HCT116 (cell line): ENCODE data around the gene CXCR5. TPM values are rescaled to one million over a fixed set of nuclear protein-coding genes. Genes with fewer than 3 reads are reported as not detected.

Source experiments
- ATAC-seq: fragments of 200-7000 bp; cut with Tn5 transposase; 2 replicates; pipeline ENCODE4 v1.9.1; 2020; ENCODE audit warnings: mild to moderate bottlenecking, moderate library complexity
- BruUV-seq: library from RNA; stranded (reverse); fragments of 400-500 nt; replicated peaks from 2 replicates; lab custom pipeline; 2021; lab: Mats Ljungman, UMichigan
- CTCF ChIA-PET: fragments of 300-600 bp; sonication (Branson Sonifier 250); formaldehyde crosslinking; loops from one replicate; lab custom pipeline; 2021; ENCODE audit warnings: antibody characterized with exemption; lab: Charles Lee
- POLR2A ChIA-PET: fragments of 300-600, 350-600 bp; sonication (Branson Sonifier 250); formaldehyde crosslinking; loops from one replicate; lab custom pipeline; 2021; ENCODE audit warnings: antibody characterized with exemption; lab: Charles Lee
- RAD21 ChIA-PET, 2 experiments: fragments of 300-600 bp; sonication (Branson Sonifier 250); formaldehyde crosslinking; loops; one replicate each; lab custom pipeline; 2023; ENCODE audit warnings: low total read pairs in 2 of 2; ENCODE audit not compliant: uncharacterized antibody in 2 of 2, unreplicated experiment in 2 of 2, low non-redundant PET in 1 of 2; lab: Charles Lee
- DNase-seq: peaks from one replicate; pipeline ENCODE4 v3.0.0-alpha.2; 2010; ENCODE audit warnings: low read depth, low spot score
- H2AFZ ChIP-seq: fragments of 200-600 bp; shearing (Covaris generic), sonication (generic); 2 replicates; pipeline ENCODE4 v1.6.1; 2017; ENCODE audit warnings: low read depth, mixed run types, mixed read lengths, antibody characterized with exemption, low read length; ENCODE audit not compliant: poor library complexity, severe bottlenecking
- H3K27ac ChIP-seq: 2 replicates; pipeline ENCODE4 v1.5.1; 2012; ENCODE audit warnings: low read depth, low read length
- H3K27me3 ChIP-seq: fragments of 200-600 bp; sonication (generic); 2 replicates; pipeline ENCODE4 v1.6.1; 2016; ENCODE audit warnings: mixed run types, low read length, mixed read lengths; ENCODE audit not compliant: insufficient read depth
- H3K36me3 ChIP-seq, 2 experiments: fragments of 200-500 bp in 1 of 2; fragments of 200-600 bp in 1 of 2; sonication (Bioruptor generic) in 1 of 2; sonication (generic) in 1 of 2; 2 replicates each; pipeline versions ENCODE4 v1.5.1 to v1.6.1; 2014 to 2016; ENCODE audit warnings: low read length in 2 of 2, inconsistent platforms in 1 of 2, mixed read lengths in 1 of 2, mixed run types in 1 of 2; ENCODE audit not compliant: insufficient read depth in 2 of 2, control insufficient read depth in 1 of 2
- H3K4me1 ChIP-seq, 2 experiments: fragments of 200-600 bp in 1 of 2; sonication (generic) in 1 of 2; 2 replicates each; pipeline versions ENCODE4 v1.5.1 to v1.6.1; 2012 to 2017; ENCODE audit warnings: low read length in 2 of 2, inconsistent platforms in 1 of 2, mild to moderate bottlenecking in 1 of 2, mixed read lengths in 1 of 2, mixed run types in 1 of 2, moderate library complexity in 1 of 2; ENCODE audit not compliant: insufficient read depth in 2 of 2, control insufficient read depth in 1 of 2
- H3K4me2 ChIP-seq: fragments of 200-600 bp; sonication (generic); 2 replicates; pipeline ENCODE4 v1.6.1; 2017; ENCODE audit warnings: mixed run types, low read length, mixed read lengths
- H3K4me3 ChIP-seq, 2 experiments: fragments of 200-600 bp in 1 of 2; sonication (generic) in 1 of 2; replicated peaks in 1 of 2; 2 replicates each; pipeline ENCODE4 v1.5.1; 2011 to 2016; ENCODE audit warnings: low read length in 2 of 2, control low read depth in 1 of 2, low read depth in 1 of 2, mild to moderate bottlenecking in 1 of 2, mixed read lengths in 1 of 2, mixed run types in 1 of 2
- H3K79me2 ChIP-seq: fragments of 200-600 bp; sonication (generic); 2 replicates; pipeline ENCODE4 v1.6.1; 2017; ENCODE audit warnings: mild to moderate bottlenecking, mixed run types, low read length, moderate library complexity, mixed read lengths; ENCODE audit not compliant: insufficient read depth
- H3K9ac ChIP-seq: fragments of 200-600 bp; sonication (generic); 2 replicates; pipeline ENCODE4 v1.6.1; 2016; ENCODE audit warnings: low read length, mixed read lengths
- H3K9me2 ChIP-seq: fragments of 200-600 bp; sonication (generic), shearing (Covaris generic); 2 replicates; pipeline ENCODE4 v1.6.1; 2017; ENCODE audit warnings: mixed run types, mild to moderate bottlenecking, moderate library complexity; ENCODE audit not compliant: insufficient read depth
- H3K9me3 ChIP-seq, 2 experiments: fragments of 200-500 bp in 1 of 2; fragments of 200-600 bp in 1 of 2; sonication (Bioruptor generic) in 1 of 2; sonication (generic) in 1 of 2; 2 replicates each; pipeline ENCODE4 v1.6.1; 2014 to 2017; ENCODE audit warnings: low read length in 2 of 2, mixed read lengths in 2 of 2, inconsistent platforms in 1 of 2, low read depth in 1 of 2, mild to moderate bottlenecking in 1 of 2, mixed run types in 1 of 2, moderate library complexity in 1 of 2; ENCODE audit not compliant: control insufficient read depth in 1 of 2, insufficient read depth in 1 of 2
- H4K20me1 ChIP-seq: fragments of 200-600 bp; sonication (generic), shearing (Covaris generic); 2 replicates; pipeline ENCODE4 v1.6.1; 2017; ENCODE audit warnings: mixed run types, mild to moderate bottlenecking, moderate library complexity; ENCODE audit not compliant: insufficient read depth
- ELF1 ChIP-seq: IDR thresholded peaks from 2 replicates; pipeline ENCODE4 v1.6.1; 2012; ENCODE audit warnings: low read depth, borderline replicate concordance
- EZH2 ChIP-seq: fragments of 200-600 bp; sonication (generic); IDR thresholded peaks from 2 replicates; pipeline ENCODE4 v1.6.1; 2017; ENCODE audit warnings: antibody characterized with exemption, mixed run types
- POLR2A ChIP-seq: IDR thresholded peaks from 2 replicates; pipeline ENCODE4 v1.7.0; 2011; ENCODE audit warnings: borderline replicate concordance; ENCODE audit not compliant: insufficient read depth, insufficient read length; ENCODE audit errors: extremely low read depth
- POLR2AphosphoS5 ChIP-seq: IDR thresholded peaks from 2 replicates; pipeline ENCODE4 v1.6.1; 2011; ENCODE audit warnings: mild to moderate bottlenecking, low read depth, low read length, moderate library complexity
- intact Hi-C: fragments of 100-400 bp; cut with micrococcal nuclease; formaldehyde crosslinking; loops from 2 replicates; pipeline ENCODE4 v1.10.0; 2022
- total RNA-seq: library from RNA; stranded (reverse); gene quantifications from one replicate; pipeline ENCODE4 v1.2.1, GENCODE V29; 2021; ENCODE audit not compliant: unreplicated experiment
- TF ChIP-seq, protein P1 (sequence below), 3 experiments: fragments of 200-600 bp in 1 of 3; sonication (generic) in 1 of 3; IDR thresholded peaks in 2 of 3; conservative IDR thresholded peaks in 1 of 3; 2 replicates each; pipeline ENCODE4 v1.5.1; 2012 to 2017; ENCODE audit warnings: low read depth in 2 of 3, low read length in 2 of 3, antibody characterized with exemption in 1 of 3, borderline replicate concordance in 1 of 3, control low read depth in 1 of 3, mild to moderate bottlenecking in 1 of 3, mixed read lengths in 1 of 3, mixed run types in 1 of 3, moderate library complexity in 1 of 3; ENCODE audit not compliant: insufficient read depth in 1 of 3

Gene CXCR5
- total RNA-seq, 1 experiment from 2014 or later: not detected

DNA sequence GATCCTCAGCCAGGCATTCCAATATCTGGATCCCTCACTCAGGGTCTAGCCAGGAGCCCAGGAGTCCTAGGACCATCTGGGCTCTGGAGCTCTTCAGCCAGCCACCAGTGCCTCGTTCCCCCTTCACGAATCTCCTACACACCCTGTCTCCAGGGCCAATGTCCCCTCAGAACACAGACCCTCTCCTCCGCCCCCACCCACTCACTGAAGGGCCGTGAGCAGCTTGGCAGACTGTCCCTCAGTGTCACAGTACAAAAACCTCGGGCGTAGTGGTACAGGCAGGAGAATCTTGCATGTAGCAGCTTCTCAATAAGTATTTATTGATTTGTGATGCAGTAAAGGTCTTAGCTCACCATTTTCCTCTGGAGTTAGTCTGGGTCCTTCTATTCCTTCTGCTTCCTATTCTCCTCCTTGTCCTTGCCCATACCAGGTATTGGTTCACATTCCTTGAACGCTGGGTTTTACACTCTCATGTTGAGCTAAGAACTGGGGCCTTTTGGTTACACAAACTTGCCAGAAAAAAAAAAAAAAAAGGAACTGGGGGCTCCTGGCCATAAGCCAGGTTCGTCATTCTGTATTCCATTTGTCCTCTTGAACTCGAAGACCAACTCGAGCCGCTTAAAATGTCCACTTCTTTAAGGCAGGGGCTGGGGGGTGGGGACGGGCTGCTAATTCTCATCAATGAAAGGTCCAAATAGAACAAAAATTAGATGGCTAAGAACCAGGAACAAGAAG is 2.3 kb downstream of the CXCR5 start:
- no peaks in the 10 kb centered on the region for H3K36me3 ChIP-seq
- H3K9me3 ChIP-seq: no peaks in the 10 kb centered on the region
- no peak for DNase-seq
- TF ChIP-seq EZH2 (no peak), POLR2AphosphoS5 (no peak), ELF1 (no peak)
- ChIA-PET RAD21 (no interaction called here), CTCF (no interaction called here), POLR2A (interaction anchor here (0.9 kb wide), 1 partner anchor 93 kb away, joined by 3 read pairs; no protein-coding TSS in a partner anchor)
- H3K27me3 ChIP-seq: no peaks in the 10 kb centered on the region
- peaks cover 20 to 35% of the 10 kb centered on the region in 2 experiments for H3K4me1 ChIP-seq
- H3K27ac ChIP-seq: no peak overlapping the region
- H4K20me1 ChIP-seq: no peaks in the 10 kb centered on the region
- no peaks in the 10 kb centered on the region for H3K9me2 ChIP-seq
- H3K9ac ChIP-seq: no peak overlapping the region
- no peak overlapping the region for H3K4me3 ChIP-seq
- intact Hi-C loops: no loop called here
- no peak overlapping the region for H3K4me2 ChIP-seq
- no peak overlapping the region for H2AFZ ChIP-seq
- no TSS peak for BruUV-seq
- ATAC-seq: no peak
- H3K79me2 ChIP-seq: no peaks in the 10 kb centered on the region

DNA sequence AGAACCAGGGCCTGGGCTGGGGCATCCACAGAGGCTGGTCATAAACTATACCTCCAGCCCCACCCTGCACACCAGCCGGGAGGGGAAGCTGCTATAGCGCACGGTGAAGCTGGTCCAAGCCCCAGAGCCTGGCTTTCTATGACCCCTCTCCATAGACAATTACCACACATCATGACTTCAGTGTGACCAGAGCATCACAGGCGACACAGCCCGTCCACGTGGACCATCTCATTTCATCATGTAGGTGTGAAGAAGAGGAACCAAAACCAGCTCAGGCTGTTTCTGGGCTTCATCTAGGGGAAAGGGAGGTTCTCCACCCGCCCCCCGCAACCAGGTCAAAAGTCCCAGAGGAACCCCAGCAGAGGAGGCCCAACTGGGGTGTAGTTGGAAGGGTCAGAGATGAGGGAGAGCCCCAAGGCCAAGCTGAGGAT is 3.0 kb downstream of the CXCR5 start:
- POLR2A ChIA-PET: interaction anchor here (0.9 kb wide), 1 partner anchor 94 kb away, joined by 3 read pairs; no protein-coding TSS in a partner anchor
- BruUV-seq: no TSS peak
- intact Hi-C loops: no loop called here

More for the DNA sequence above, 3.0 kb downstream of the CXCR5 start:
- Histone ChIP-seq H3K9me2 (no peaks in the 10 kb centered on the region), H3K9me3 (no peaks in the 10 kb centered on the region), H3K36me3 (no peaks in the 10 kb centered on the region), H4K20me1 (no peaks in the 10 kb centered on the region), H3K4me2 (no peak overlapping the region), H3K9ac (no peak overlapping the region), H3K4me3 (no peak overlapping the region), H3K27me3 (no peaks in the 10 kb centered on the region), H2AFZ (no peak overlapping the region), H3K4me1 (peaks cover 20 to 35% of the 10 kb centered on the region in 2 experiments), H3K79me2 (no peaks in the 10 kb centered on the region), H3K27ac (no peak overlapping the region)
- DNase-seq: no peak
- ChIA-PET CTCF (no interaction called here), RAD21 (no interaction called here)
- no peak for ATAC-seq
- TF ChIP-seq, protein P1, sequence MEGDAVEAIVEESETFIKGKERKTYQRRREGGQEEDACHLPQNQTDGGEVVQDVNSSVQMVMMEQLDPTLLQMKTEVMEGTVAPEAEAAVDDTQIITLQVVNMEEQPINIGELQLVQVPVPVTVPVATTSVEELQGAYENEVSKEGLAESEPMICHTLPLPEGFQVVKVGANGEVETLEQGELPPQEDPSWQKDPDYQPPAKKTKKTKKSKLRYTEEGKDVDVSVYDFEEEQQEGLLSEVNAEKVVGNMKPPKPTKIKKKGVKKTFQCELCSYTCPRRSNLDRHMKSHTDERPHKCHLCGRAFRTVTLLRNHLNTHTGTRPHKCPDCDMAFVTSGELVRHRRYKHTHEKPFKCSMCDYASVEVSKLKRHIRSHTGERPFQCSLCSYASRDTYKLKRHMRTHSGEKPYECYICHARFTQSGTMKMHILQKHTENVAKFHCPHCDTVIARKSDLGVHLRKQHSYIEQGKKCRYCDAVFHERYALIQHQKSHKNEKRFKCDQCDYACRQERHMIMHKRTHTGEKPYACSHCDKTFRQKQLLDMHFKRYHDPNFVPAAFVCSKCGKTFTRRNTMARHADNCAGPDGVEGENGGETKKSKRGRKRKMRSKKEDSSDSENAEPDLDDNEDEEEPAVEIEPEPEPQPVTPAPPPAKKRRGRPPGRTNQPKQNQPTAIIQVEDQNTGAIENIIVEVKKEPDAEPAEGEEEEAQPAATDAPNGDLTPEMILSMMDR (IDR thresholded peaks at IDR 0.05 in 2 of 3, conservative IDR thresholded peaks at IDR 0.05 in 1 of 3; ENCODE audit: borderline replicate concordance in 1 of 3, insufficient read depth in 1 of 3, low read depth in 2 of 3, low read length in 2 of 3): no peak
- no peak for TF ChIP-seq ELF1
- no peak for TF ChIP-seq POLR2AphosphoS5
- no peak for TF ChIP-seq EZH2
- TF ChIP-seq POLR2A: no peak
